ENCODE results near the gene BCKDHA. TPM values are rescaled to one million over a fixed set of nuclear protein-coding genes. Genes with fewer than 3 reads are reported as not detected.
"Not testable (repeated sequence)": the region's sequence is repeated elsewhere in the genome, so short reads cannot be mapped to it uniquely, and the experiment has no call there.

Gene BCKDHA
- total RNA-seq, 1 donor from 2014 or later = 25.7 TPM

DNA sequence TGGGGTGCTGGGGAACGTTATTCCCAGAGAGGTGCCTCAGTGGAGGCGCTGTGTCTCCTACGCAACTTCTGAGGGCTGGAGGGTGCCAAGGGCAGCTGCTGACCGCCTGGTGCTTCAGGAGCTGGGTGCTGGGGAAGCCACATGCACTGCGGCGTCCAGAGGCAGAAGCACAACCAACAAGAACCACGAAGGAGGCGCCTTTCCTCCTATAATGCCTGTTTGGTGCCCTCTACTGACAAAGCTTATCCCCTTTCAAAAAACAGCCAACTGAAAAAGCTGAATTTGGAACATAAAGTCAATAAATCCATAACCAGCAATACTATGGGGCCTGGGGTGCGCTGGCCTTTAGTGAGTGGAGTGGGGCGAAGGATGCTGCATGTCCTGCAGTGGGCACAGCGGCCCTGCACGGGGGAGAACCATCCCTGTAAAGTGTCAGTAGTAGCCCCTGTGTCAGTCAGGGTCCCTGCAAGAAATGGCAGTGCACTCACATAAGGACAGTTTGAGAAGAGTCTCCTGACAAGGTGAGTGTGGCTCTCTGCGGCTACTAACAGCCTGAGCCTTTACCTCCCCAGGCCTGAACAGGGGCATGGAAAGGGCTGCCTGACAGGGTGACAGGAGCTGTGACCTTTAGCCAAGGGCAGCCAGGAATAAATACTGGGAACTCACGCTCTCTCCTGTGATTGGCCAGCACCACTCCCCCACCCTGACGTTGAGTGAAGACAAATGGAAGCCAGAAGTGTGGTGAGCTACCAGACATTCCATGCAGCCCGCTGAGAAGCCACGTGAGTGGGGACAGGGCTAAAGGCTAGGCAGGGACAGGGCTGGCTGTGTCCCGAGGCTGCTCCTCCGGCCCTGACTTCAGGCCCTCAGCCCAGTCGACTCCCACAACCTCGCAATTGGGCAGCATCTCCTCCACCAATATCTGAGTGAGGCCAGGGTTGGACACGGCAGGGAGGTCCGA lies 34.1 kb downstream of the BCKDHA start:
- Histone ChIP-seq H3K27ac (no peak overlapping the region), H3K4me3 (no peak overlapping the region), H3K4me1 (peaks cover 10% of the 10 kb centered on the region), H3K9me3 (ENCODE audit: low read depth) (no peaks in the 10 kb centered on the region), H3K79me2 (ENCODE audit: low read depth) (no peaks in the 10 kb centered on the region), H3K9ac (no peak overlapping the region), H3K36me3 (no peaks in the 10 kb centered on the region), H3F3A (ENCODE audit: low read depth) (peaks cover 8% of the 10 kb centered on the region), H3K4me2 (no peak overlapping the region), H2AFZ (replicated peaks) (no peak overlapping the region), H4K20me1 (ENCODE audit: low read depth) (no peaks in the 10 kb centered on the region), H3K27me3 (no peaks in the 10 kb centered on the region)
- no peak overlapping the region for H3K4me3 Mint-ChIP-seq
- H3K27me3 Mint-ChIP-seq (ENCODE audit: insufficient read depth, low read depth) = peaks cover 10% of the 10 kb centered on the region
- no peak overlapping the region for H3K27ac Mint-ChIP-seq
- no peak for DNase-seq (ENCODE audit: low spot score)
- no peaks in the 10 kb centered on the region for H3K9me3 Mint-ChIP-seq
- H3K4me1 Mint-ChIP-seq = peaks cover 12% of the 10 kb centered on the region
- no peak for TF ChIP-seq EZH2phosphoT487 (IDR thresholded peaks at IDR 0.05)
- TF ChIP-seq, protein P1, sequence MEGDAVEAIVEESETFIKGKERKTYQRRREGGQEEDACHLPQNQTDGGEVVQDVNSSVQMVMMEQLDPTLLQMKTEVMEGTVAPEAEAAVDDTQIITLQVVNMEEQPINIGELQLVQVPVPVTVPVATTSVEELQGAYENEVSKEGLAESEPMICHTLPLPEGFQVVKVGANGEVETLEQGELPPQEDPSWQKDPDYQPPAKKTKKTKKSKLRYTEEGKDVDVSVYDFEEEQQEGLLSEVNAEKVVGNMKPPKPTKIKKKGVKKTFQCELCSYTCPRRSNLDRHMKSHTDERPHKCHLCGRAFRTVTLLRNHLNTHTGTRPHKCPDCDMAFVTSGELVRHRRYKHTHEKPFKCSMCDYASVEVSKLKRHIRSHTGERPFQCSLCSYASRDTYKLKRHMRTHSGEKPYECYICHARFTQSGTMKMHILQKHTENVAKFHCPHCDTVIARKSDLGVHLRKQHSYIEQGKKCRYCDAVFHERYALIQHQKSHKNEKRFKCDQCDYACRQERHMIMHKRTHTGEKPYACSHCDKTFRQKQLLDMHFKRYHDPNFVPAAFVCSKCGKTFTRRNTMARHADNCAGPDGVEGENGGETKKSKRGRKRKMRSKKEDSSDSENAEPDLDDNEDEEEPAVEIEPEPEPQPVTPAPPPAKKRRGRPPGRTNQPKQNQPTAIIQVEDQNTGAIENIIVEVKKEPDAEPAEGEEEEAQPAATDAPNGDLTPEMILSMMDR (IDR thresholded peaks at IDR 0.05) = peak; percentile 26
- H3K36me3 Mint-ChIP-seq = peaks cover 10% of the 10 kb centered on the region

DNA sequence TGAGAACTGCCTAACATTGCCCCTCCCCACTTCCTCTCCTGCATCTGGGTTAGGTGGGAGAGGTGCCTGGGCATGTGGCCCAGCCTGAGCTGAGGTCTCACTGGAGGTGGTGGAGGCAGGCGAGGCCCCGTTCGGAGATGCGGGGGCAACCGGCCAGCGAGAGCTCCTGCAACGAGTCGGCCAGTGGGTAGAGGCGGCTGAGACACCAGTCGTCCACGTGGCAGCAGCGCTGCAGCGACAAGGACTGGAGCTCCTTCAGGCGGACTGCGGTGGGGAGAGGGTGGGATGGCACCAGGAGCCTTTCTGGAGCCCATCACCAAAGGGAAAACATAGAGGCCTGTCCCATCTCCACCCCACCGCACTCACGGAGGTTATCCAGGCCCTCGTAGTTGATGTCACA lies 35.6 kb downstream of the BCKDHA start:
- H3K9me3 Mint-ChIP-seq = no peaks in the 10 kb centered on the region

DNA sequence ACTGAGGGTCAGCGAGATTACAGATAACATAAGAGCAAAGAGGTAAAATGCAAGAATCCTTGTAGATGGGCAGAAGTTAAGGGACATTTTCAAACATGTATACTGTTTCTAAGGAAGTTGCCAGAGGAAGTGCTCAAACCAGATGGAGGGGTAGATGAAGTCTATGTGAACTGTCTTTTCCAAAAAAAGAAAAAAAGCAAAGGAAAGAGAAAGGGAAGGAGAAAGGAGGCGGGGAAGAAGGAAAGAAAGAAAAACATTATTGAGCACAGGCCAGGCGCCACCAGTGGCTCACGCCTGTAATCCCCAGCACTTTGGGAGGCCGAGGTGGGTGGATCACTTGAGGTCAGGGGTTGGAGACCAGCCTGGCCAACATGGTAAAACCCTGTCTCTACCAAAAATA lies 36.8 kb downstream of the BCKDHA start:
- H3K4me3 Mint-ChIP-seq = no peak overlapping the region
- no peaks in the 10 kb centered on the region for H3K36me3 ChIP-seq

More for the DNA sequence above, 35.6 kb downstream of the BCKDHA start:
- Histone ChIP-seq H3K9me3 (ENCODE audit: low read depth) (no peaks in the 10 kb centered on the region), H3K4me3 (no peak overlapping the region), H3K4me2 (no peak overlapping the region), H3F3A (ENCODE audit: low read depth) (peaks cover 4% of the 10 kb centered on the region), H2AFZ (replicated peaks) (no peak overlapping the region), H3K4me1 (peaks cover 5% of the 10 kb centered on the region), H4K20me1 (ENCODE audit: low read depth) (no peaks in the 10 kb centered on the region), H3K9ac (no peak overlapping the region), H3K36me3 (no peaks in the 10 kb centered on the region), H3K27me3 (no peaks in the 10 kb centered on the region), H3K79me2 (ENCODE audit: low read depth) (peaks cover 6% of the 10 kb centered on the region), H3K27ac (no peak overlapping the region)
- TF ChIP-seq, protein P1 (IDR thresholded peaks at IDR 0.05) = no peak
- TF ChIP-seq EZH2phosphoT487 (IDR thresholded peaks at IDR 0.05) = no peak
- no peak for TF ChIP-seq EZH2 (IDR thresholded peaks at IDR 0.05)
- H3K4me3 Mint-ChIP-seq = no peak overlapping the region
- no peak for DNase-seq (ENCODE audit: low spot score)
- H3K4me1 Mint-ChIP-seq = peaks cover 3% of the 10 kb centered on the region
- no peak overlapping the region for H3K27ac Mint-ChIP-seq
- peaks cover 10% of the 10 kb centered on the region for H3K27me3 Mint-ChIP-seq (ENCODE audit: insufficient read depth, low read depth)
- peaks cover 12% of the 10 kb centered on the region for H3K36me3 Mint-ChIP-seq

DNA sequence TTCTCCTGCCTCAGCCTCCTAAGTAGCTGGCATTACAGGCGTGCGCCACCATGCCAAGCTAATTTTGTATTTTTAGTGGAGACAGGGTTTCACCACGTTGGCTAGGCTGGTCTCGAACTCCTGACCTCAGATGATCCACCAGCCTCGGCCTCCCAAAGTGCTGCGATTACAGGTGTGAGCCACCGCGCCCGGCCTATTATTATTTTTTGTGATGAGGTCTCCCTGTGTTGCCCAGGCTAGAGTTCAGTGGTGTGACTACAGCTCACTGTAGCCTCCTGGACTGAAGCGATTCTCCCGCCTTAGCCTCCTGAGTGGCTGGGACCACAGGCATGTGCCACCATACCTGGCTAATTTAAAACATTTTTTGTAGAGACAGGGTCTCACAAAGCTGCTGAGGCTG lies 37.8 kb downstream of the BCKDHA start:
- H3K9ac ChIP-seq; H3K36me3 ChIP-seq; DNase-seq (ENCODE audit: low spot score); H2AFZ ChIP-seq (replicated peaks); H3K4me3 ChIP-seq; H3K9me3 ChIP-seq (ENCODE audit: low read depth); H3K27me3 Mint-ChIP-seq (ENCODE audit: insufficient read depth, low read depth); H3K4me2 ChIP-seq; H3K4me1 Mint-ChIP-seq; H4K20me1 ChIP-seq (ENCODE audit: low read depth); H3K9me3 Mint-ChIP-seq; H3F3A ChIP-seq (ENCODE audit: low read depth); H3K4me1 ChIP-seq; H3K27ac Mint-ChIP-seq; H3K4me3 Mint-ChIP-seq; H3K27ac ChIP-seq; H3K27me3 ChIP-seq: not testable (repeated sequence)
- H3K79me2 ChIP-seq (ENCODE audit: low read depth) = peaks cover 18% of the 10 kb centered on the region
- H3K36me3 Mint-ChIP-seq = peaks cover 12% of the 10 kb centered on the region

More for the DNA sequence above, 36.8 kb downstream of the BCKDHA start:
- no peak overlapping the region for H3K27ac ChIP-seq
- no peaks in the 10 kb centered on the region for H3K9me3 Mint-ChIP-seq
- H3K9ac ChIP-seq = no peak overlapping the region
- H3K27ac Mint-ChIP-seq = no peak overlapping the region
- H3K27me3 Mint-ChIP-seq (ENCODE audit: insufficient read depth, low read depth) = peaks cover 10% of the 10 kb centered on the region
- H3K4me1 Mint-ChIP-seq = peaks cover 4% of the 10 kb centered on the region
- H3K9me3 ChIP-seq (ENCODE audit: low read depth) = no peaks in the 10 kb centered on the region
- peaks cover 4% of the 10 kb centered on the region for H3F3A ChIP-seq (ENCODE audit: low read depth)
- no peak overlapping the region for H2AFZ ChIP-seq (replicated peaks)
- no peaks in the 10 kb centered on the region for H4K20me1 ChIP-seq (ENCODE audit: low read depth)
- peaks cover 18% of the 10 kb centered on the region for H3K79me2 ChIP-seq (ENCODE audit: low read depth)
- no peak overlapping the region for H3K4me2 ChIP-seq
- peaks cover 5% of the 10 kb centered on the region for H3K4me1 ChIP-seq
- DNase-seq (ENCODE audit: low spot score) = no peak
- H3K4me3 ChIP-seq = no peak overlapping the region
- TF ChIP-seq EZH2phosphoT487 (IDR thresholded peaks at IDR 0.05) (no peak), EZH2 (IDR thresholded peaks at IDR 0.05) (no peak)
- TF ChIP-seq, protein P1 (IDR thresholded peaks at IDR 0.05) = no peak
- peaks cover 12% of the 10 kb centered on the region for H3K36me3 Mint-ChIP-seq
- no peaks in the 10 kb centered on the region for H3K27me3 ChIP-seq

All from neural progenitor cell (in vitro differentiated cells).